ENCODE results near the gene CDR2L. TPM values are rescaled to one million over a fixed set of nuclear protein-coding genes. Genes with fewer than 3 reads are reported as not detected.

The CDR2L gene
- total RNA-seq, 1 donor from 2014 or later: 52.3 TPM

DNA sequence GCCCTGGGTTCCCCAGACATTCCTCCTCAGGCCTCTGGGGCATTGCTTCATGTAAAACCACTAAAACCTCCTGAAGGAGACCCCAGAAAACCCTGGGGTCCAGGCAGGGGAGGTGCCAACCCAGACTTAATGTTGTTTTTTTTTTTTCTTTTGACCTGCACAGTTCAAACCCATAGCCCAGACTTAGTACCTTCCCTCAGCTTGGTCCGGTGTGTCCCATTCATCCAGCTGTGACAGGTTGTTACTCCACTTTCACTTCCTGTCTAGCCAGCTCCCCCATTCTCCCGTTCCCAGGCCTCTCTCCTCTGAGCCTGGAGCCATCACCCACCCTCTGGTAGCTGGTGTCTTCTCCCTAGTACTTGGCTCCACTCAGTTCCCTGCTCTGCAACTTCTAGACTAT, 4.8 kb downstream of the CDR2L start:
- Histone ChIP-seq H3K4me3 (ENCODE audit: low read depth, low read length) (no peak overlapping the region), H3K36me3 (ENCODE audit: control insufficient read depth, insufficient read depth, low read length) (no peaks in the 10 kb centered on the region), H3K27me3 (ENCODE audit: control insufficient read depth, insufficient read depth, low read length) (no peaks in the 10 kb centered on the region)
- no peak for DNase-seq (ENCODE audit: low read depth)
- TF ChIP-seq, protein P1, sequence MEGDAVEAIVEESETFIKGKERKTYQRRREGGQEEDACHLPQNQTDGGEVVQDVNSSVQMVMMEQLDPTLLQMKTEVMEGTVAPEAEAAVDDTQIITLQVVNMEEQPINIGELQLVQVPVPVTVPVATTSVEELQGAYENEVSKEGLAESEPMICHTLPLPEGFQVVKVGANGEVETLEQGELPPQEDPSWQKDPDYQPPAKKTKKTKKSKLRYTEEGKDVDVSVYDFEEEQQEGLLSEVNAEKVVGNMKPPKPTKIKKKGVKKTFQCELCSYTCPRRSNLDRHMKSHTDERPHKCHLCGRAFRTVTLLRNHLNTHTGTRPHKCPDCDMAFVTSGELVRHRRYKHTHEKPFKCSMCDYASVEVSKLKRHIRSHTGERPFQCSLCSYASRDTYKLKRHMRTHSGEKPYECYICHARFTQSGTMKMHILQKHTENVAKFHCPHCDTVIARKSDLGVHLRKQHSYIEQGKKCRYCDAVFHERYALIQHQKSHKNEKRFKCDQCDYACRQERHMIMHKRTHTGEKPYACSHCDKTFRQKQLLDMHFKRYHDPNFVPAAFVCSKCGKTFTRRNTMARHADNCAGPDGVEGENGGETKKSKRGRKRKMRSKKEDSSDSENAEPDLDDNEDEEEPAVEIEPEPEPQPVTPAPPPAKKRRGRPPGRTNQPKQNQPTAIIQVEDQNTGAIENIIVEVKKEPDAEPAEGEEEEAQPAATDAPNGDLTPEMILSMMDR (IDR thresholded peaks at IDR 0.05; ENCODE audit: insufficient read depth, low read length, poor library complexity, severe bottlenecking): no peak

DNA sequence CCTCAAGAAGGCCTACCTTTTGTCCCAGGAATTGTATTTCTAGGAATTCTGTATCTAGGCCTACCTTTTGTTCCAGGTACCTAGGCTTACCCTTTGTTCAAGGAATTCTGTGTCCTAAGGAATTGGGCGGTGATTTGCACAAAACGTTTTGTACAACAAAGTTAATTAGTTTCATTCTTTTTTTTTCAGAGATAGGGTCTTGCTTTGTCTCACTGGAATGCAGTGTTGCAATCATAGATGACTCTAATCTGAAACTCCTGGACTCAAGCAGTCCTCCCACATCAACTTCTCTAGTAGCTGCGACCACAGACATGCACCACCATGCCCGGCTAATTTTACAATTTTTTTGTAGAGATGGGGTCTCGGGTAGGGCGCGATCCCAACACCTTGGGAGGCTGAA, 7.0 kb downstream of the CDR2L start:
- Histone ChIP-seq H3K4me3 (ENCODE audit: low read depth, low read length) (no peak overlapping the region), H3K27me3 (ENCODE audit: control insufficient read depth, insufficient read depth, low read length) (no peaks in the 10 kb centered on the region), H3K36me3 (ENCODE audit: control insufficient read depth, insufficient read depth, low read length) (no peaks in the 10 kb centered on the region)
- TF ChIP-seq, protein P1 (IDR thresholded peaks at IDR 0.05; ENCODE audit: insufficient read depth, low read length, poor library complexity, severe bottlenecking): no peak
- peak; percentile 56 for DNase-seq (ENCODE audit: low read depth)

DNA sequence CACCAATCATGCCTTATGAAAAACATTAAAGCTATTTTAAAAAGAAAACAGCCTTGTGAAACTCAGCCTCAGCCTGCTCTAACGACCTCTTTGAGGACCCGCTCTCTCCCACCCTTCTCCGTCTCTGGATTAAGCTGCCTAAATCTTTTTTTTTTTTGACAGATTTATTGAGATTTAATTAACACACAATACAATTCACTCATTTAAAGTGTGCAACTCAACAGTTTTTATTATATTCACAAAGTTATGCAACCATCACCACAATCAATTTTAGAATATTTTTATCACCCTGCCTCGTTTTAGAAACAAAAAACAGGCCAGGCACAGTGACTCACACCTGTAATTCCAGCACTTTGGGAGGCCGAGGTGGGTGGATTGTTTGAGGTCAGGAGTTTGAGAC, 8.4 kb downstream of the CDR2L start:
- no peak overlapping the region for H3K4me3 ChIP-seq (ENCODE audit: low read depth, low read length)
- TF ChIP-seq, protein P1 (IDR thresholded peaks at IDR 0.05; ENCODE audit: insufficient read depth, low read length, poor library complexity, severe bottlenecking): no peak
- H3K27me3 ChIP-seq (ENCODE audit: control insufficient read depth, insufficient read depth, low read length): no peaks in the 10 kb centered on the region
- no peak for DNase-seq (ENCODE audit: low read depth)
- no peaks in the 10 kb centered on the region for H3K36me3 ChIP-seq (ENCODE audit: control insufficient read depth, insufficient read depth, low read length)

GRCh38 chr17:74998783-74999182, 11.4 kb downstream of the CDR2L start:
- no peak overlapping the region for H3K4me3 ChIP-seq (ENCODE audit: low read depth, low read length)
- DNase-seq (ENCODE audit: low read depth): no peak
- no peaks in the 10 kb centered on the region for H3K36me3 ChIP-seq (ENCODE audit: control insufficient read depth, insufficient read depth, low read length)
- TF ChIP-seq, protein P1 (IDR thresholded peaks at IDR 0.05; ENCODE audit: insufficient read depth, low read length, poor library complexity, severe bottlenecking): no peak
- H3K27me3 ChIP-seq (ENCODE audit: control insufficient read depth, insufficient read depth, low read length): no peaks in the 10 kb centered on the region

DNA sequence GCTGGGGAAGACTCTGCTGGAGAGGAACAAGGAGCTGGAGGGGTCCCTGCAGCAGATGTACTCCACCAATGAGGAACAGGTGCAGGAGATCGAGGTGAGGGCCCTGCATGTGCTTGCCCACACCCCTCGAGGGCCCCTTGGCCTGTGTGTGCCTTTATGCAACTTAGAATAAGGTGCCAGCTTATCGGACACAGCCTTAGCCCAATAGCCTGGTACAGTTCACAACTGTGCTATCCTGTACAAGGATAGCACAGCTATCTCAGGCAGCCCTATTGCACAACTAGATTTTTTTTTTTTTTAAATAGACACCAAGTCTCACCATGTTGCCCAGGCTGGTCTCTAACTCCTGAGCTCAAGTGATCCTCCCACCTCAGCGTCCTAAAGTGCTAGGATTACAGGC, 12.1 kb downstream of the CDR2L start:
- no peak for DNase-seq (ENCODE audit: low read depth)
- Histone ChIP-seq H3K4me3 (ENCODE audit: low read depth, low read length) (no peak overlapping the region), H3K27me3 (ENCODE audit: control insufficient read depth, insufficient read depth, low read length) (no peaks in the 10 kb centered on the region), H3K36me3 (ENCODE audit: control insufficient read depth, insufficient read depth, low read length) (no peaks in the 10 kb centered on the region)
- TF ChIP-seq, protein P1 (IDR thresholded peaks at IDR 0.05; ENCODE audit: insufficient read depth, low read length, poor library complexity, severe bottlenecking): no peak

All from kidney epithelial cell (primary cell).